Gastroesophageal sphincter (tissue), 4 donors: Measurements from ENCODE around the gene MAPK8IP2. TPM values are rescaled to one million over a fixed set of nuclear protein-coding genes. Genes with fewer than 3 reads are reported as not detected.
A peak's percentile ranks its signal among the peaks of the same experiment; 100 is the strongest.

ENCODE experiments used
- ATAC-seq: fragments of 150-250 bp; one replicate; pipeline ENCODE4 v1.9.1; 2016; ENCODE audit warnings: mild to moderate bottlenecking, moderate library complexity
- H3K27ac ChIP-seq, 4 donors: fragments of 200-600 bp; sonication (generic) in 3 of 4; 1 replicate in 3 of 4; 2 replicates in 1 of 4; pipeline ENCODE4 v1.5.1; 2016 to 2019
- H3K27me3 ChIP-seq: fragments of 200-600 bp; sonication (generic); one replicate; pipeline ENCODE4 v1.5.1; 2019
- H3K36me3 ChIP-seq, 2 donors: fragments of 200-600 bp; sonication (generic); one replicate each; pipeline ENCODE4 v1.5.1; 2019; ENCODE audit warnings: control low read depth in 1 of 2
- H3K4me1 ChIP-seq, 3 donors: fragments of 200-600 bp; sonication (generic); 1 replicate in 2 of 3; 2 replicates in 1 of 3; pipeline ENCODE4 v1.5.1; 2016 to 2019; ENCODE audit warnings: control low read depth in 2 of 3
- H3K4me3 ChIP-seq, 2 donors: fragments of 200-600 bp; sonication (generic); one replicate each; pipeline ENCODE4 v1.5.1; 2019; ENCODE audit warnings: mild to moderate bottlenecking in 1 of 2, moderate library complexity in 1 of 2
- H3K9me3 ChIP-seq, 3 donors: fragments of 200-600 bp; sonication (generic); one replicate each; pipeline ENCODE4 v1.5.1; 2017 to 2019; ENCODE audit warnings: control low read depth in 2 of 3
- EP300 ChIP-seq: sonication (generic); formaldehyde crosslinking; IDR thresholded peaks from one replicate; pipeline ENCODE4 v1.6.1; 2017; ENCODE audit warnings: antibody characterized with exemption, mild to moderate bottlenecking
- POLR2A ChIP-seq, 2 donors: fragments of 450-650 bp; IDR thresholded peaks; one replicate each; pipeline ENCODE4 v1.6.1; 2017; ENCODE audit warnings: antibody characterized with exemption in 2 of 2, mild to moderate bottlenecking in 2 of 2, moderate library complexity in 1 of 2
- POLR2AphosphoS5 ChIP-seq: sonication (generic); formaldehyde crosslinking; IDR thresholded peaks from one replicate; pipeline ENCODE4 v1.6.1; 2017; ENCODE audit warnings: antibody characterized with exemption
- WGBS, 2 donors: methylation state at CpG; one replicate each; pipeline ENCODE4 v1.1.5; 2018; ENCODE audit warnings: low coverage in 1 of 2; 5-methylcytosine and 5-hydroxymethylcytosine counted together
- total RNA-seq, 4 donors: library from RNA; depleted of rRNA; stranded (reverse); fragments of >200 nt; gene quantifications; one replicate each; pipeline ENCODE4 v1.1.0, GENCODE V29; 2016
- TF ChIP-seq, protein P1 (sequence below), 4 experiments: fragments of 200-600 bp in 2 of 4; fragments of 450-650 bp in 2 of 4; sonication (generic) in 1 of 4; IDR thresholded peaks; one replicate each; pipeline ENCODE4 v1.5.1; 2017 to 2019; ENCODE audit warnings: antibody characterized with exemption in 4 of 4, mild to moderate bottlenecking in 2 of 4, moderate library complexity in 2 of 4

MAPK8IP2 gene
- total RNA-seq, 4 donors from 2014 or later = 0.93 to 3.7 (median 2.3) TPM

DNA sequence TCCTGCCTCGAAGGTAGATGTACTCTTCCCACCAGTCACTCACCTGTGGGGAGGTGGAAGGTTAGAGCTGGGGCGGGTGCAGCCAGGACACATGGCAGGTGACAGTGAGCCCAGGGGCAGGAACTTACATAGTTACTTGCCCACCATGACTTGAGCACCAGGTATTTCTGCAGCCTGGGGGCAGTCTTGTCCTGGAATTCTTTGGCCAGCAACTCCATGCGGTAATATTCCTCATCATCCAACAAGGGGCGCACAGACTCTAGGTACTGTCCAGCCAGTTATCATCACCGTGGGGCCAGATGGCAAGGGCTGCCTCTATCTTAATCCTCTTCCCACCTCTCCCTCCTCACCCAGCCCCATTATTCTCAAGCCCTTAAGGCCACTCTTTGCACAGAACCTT lies 24.5 kb upstream of the MAPK8IP2 start:
- 61% methylated on average over 4 of the region's 5 CpGs; no CpG with 5 or more reads in 1 of the 2 donors for WGBS, 2 donors
- peaks cover 0 to 31% (median 15%) of the 10 kb centered on the region in 3 donors for H3K4me1 ChIP-seq
- peaks cover 4% of the 10 kb centered on the region for H3K27me3 ChIP-seq
- TF ChIP-seq, protein P1, sequence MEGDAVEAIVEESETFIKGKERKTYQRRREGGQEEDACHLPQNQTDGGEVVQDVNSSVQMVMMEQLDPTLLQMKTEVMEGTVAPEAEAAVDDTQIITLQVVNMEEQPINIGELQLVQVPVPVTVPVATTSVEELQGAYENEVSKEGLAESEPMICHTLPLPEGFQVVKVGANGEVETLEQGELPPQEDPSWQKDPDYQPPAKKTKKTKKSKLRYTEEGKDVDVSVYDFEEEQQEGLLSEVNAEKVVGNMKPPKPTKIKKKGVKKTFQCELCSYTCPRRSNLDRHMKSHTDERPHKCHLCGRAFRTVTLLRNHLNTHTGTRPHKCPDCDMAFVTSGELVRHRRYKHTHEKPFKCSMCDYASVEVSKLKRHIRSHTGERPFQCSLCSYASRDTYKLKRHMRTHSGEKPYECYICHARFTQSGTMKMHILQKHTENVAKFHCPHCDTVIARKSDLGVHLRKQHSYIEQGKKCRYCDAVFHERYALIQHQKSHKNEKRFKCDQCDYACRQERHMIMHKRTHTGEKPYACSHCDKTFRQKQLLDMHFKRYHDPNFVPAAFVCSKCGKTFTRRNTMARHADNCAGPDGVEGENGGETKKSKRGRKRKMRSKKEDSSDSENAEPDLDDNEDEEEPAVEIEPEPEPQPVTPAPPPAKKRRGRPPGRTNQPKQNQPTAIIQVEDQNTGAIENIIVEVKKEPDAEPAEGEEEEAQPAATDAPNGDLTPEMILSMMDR (IDR thresholded peaks at IDR 0.05) = no peak
- TF ChIP-seq POLR2A (IDR thresholded peaks at IDR 0.05) (no peak), EP300 (no peak), POLR2AphosphoS5 (no peak)
- H3K27ac ChIP-seq = no peak overlapping the region
- peaks cover 0 to 49% of the 10 kb centered on the region in 2 donors for H3K36me3 ChIP-seq
- H3K9me3 ChIP-seq = no peaks in the 10 kb centered on the region
- no peak overlapping the region for H3K4me3 ChIP-seq
- no peak for ATAC-seq

DNA sequence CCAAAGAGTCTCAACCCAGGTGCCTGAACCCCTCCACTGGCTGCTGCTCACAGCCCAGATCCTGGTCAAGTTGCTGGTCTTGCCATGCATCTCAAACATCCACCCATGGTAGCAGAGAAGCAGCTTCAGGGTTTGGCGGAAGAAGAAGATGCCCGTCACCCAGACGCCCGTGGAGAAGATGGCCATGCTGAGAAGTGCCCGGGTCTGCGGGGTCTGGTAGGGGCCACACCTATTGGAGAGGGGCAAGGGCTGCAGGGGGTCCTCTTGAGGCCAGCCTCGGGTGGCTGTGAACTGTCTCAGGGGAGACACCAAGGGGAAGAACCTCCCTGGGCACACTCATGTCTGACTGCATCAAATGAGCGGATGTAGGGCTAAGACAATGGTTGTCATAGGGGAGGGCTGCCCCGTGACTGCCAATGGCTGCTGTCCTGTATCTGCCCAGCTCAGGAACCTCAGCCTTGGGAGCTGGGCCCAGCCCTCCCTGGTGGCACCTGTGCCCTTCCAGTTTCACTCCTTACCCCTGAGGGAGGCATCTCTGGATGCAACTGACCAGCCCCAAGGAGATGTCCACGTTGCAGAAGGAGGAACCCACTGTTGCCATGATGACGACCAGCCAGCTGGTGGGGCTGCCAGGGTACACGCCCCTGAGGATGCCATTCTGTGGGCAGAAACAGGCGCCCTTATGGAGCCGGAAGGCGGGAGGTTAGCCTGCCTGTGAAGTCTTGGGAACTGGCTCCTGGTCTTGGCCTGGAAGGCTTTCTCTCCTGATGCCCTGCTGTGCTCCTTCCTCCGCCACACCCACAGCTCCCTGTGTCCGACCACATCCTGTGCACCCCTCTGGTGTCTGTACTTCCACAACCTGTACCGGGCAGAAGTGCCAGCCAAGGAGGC lies 23.5 kb upstream of the MAPK8IP2 start:
- Histone ChIP-seq H3K4me3 (peak overlapping the region in 1 of 2 donors; percentile 52), H3K36me3 (peaks cover 0 to 40% of the 10 kb centered on the region in 2 donors), H3K9me3 (no peaks in the 10 kb centered on the region), H3K27ac (peak overlapping the region in 1 of 4 donors; percentile 77), H3K4me1 (peaks cover 0 to 41% (median 22%) of the 10 kb centered on the region in 3 donors), H3K27me3 (peaks cover 4% of the 10 kb centered on the region)
- no peak for TF ChIP-seq POLR2AphosphoS5
- no peak for TF ChIP-seq POLR2A (IDR thresholded peaks at IDR 0.05)
- TF ChIP-seq, protein P1 (IDR thresholded peaks at IDR 0.05) = no peak
- no peak for TF ChIP-seq EP300
- 73 to 80% methylated on average over 1 to 6 of the region's 18 CpGs for WGBS, 2 donors
- ATAC-seq = no peak

DNA sequence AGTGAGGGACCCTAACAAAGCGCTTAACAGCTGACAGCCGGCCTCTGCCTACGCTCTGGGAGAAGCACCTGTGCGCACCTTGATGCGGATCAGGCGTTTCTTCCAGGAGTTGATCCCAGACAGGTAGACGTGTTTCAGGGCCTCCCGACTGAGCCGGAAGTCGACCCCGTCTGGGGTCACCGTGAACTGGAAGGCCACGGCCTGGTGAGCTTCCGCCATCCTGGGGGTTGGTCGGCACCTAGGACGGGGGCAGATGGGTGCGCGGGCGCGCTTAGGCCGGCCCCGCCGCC lies 23.0 kb upstream of the MAPK8IP2 start:
- WGBS, 2 donors = 36% methylated on average over 5 of the region's 23 CpGs; no CpG with 5 or more reads in 1 of the 2 donors

DNA sequence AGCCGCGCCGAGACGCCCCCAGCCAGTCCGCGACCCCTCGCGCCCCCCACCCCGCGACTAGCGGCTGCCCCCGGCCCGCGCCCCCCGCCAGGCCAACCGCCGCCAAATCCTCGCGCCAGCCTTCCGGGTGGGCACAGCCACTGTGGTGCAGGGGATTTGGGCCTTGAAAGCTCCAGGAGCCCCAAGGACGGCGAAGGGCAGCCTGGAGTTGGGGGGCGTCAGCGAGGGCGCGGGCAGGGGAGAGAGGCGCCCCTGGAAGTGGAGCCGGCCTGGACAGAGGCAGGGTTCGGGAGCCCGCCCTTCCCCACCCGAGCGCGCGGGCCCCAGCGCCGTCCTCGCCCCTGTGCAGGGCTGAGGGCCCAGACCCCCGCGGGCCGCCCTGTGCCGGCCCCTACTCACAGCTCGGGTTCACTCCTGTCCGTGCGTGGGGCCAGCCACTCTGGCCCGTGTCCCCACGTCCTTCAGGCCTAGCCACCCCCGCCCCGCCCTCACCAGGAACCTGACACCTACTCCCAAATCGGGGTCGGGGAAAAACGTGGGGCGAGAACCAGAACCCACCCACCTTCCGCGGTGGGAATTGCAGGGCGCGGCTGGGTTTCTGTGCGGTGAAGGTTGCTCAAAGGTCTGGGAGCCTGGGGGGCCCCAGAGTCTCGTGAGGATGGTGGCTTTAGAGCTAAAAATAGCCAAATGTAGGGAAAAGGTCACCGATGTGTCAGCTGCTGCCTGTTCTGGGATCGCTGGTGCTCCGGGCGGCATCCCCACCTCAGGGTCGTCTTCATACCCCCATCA lies 22.4 kb upstream of the MAPK8IP2 start, which contains the start of gene CPT1B:
TSS of gene CPT1B (minus strand) at position 441 of the 789 bp plus-strand sequence. CDS start 512 bp downstream, outside the sequence.
- Histone ChIP-seq H3K36me3 (peaks cover 0 to 28% of the 10 kb centered on the region in 2 donors), H3K4me1 (peaks cover 0 to 42% (median 22%) of the 10 kb centered on the region in 3 donors), H3K9me3 (no peaks in the 10 kb centered on the region), H3K27me3 (peaks cover 4% of the 10 kb centered on the region), H3K4me3 (peak within 1 kb of the TSS in 1 of 2 donors; percentile 52), H3K27ac (peak within 1 kb of the TSS in 3 of 4 donors; percentile 52 to 77 (median 70))
- ATAC-seq = no peak
- TF ChIP-seq EP300 (no peak), POLR2A (IDR thresholded peaks at IDR 0.05) (no peak), POLR2AphosphoS5 (no peak)
- TF ChIP-seq, protein P1 (IDR thresholded peaks at IDR 0.05) = no peak
- 26% methylated on average over 4 of the region's 63 CpGs; no CpG with 5 or more reads in 1 of the 2 donors for WGBS, 2 donors

More for the DNA sequence above, 23.0 kb upstream of the MAPK8IP2 start:
- peaks cover 0 to 42% (median 22%) of the 10 kb centered on the region in 3 donors for H3K4me1 ChIP-seq
- H3K27ac ChIP-seq = peak overlapping the region in 2 of 4 donors; percentile 52 to 77
- peaks cover 4% of the 10 kb centered on the region for H3K27me3 ChIP-seq
- TF ChIP-seq EP300 = no peak
- no peak for TF ChIP-seq POLR2A (IDR thresholded peaks at IDR 0.05)
- TF ChIP-seq, protein P1 (IDR thresholded peaks at IDR 0.05) = no peak
- no peak for TF ChIP-seq POLR2AphosphoS5
- no peak for ATAC-seq
- no peaks in the 10 kb centered on the region for H3K9me3 ChIP-seq
- H3K36me3 ChIP-seq = peaks cover 0 to 34% of the 10 kb centered on the region in 2 donors
- peak overlapping the region in 1 of 2 donors; percentile 52 for H3K4me3 ChIP-seq
